OCI-M2 (cell line): ENCODE results near the gene CCT7.
A peak's percentile ranks its signal among the peaks of the same experiment; 100 is the strongest.

Experiments used
- DNase-seq: peaks from one replicate; lab custom pipeline; 2025; ENCODE audit not compliant: unreplicated experiment; lab: John Stamatoyannopoulos, UW

Gene CCT7

GRCh38 chr2:73225513-73226360 is 8.4 kb upstream of the CCT7 start:
- no peak for DNase-seq

GRCh38 chr2:73227086-73227485 is 7.0 kb upstream of the CCT7 start:
- no peak for DNase-seq

GRCh38 chr2:73228631-73229030 is 5.5 kb upstream of the CCT7 start:
- DNase-seq, result no peak

GRCh38 chr2:73232403-73233153 is 1.5 kb upstream of the CCT7 start:
- no peak for DNase-seq

GRCh38 chr2:73233154-73233931 is 765 bp upstream of the CCT7 start, which contains the start of gene PRADC1:
Gene PRADC1 (minus strand): TSS chr2:73233239. CDS start chr2:73233160, 79 bp downstream.
- DNase-seq, result peak; percentile 85

GRCh38 chr2:73235315-73236028 is 1.4 kb downstream of the CCT7 start:
- no peak for DNase-seq

GRCh38 chr2:73237168-73237567 is 3.1 kb downstream of the CCT7 start:
- no peak for DNase-seq

- DNase-seq, result no peak
These were observed 4.0 kb downstream of the CCT7 start for GRCh38 chr2:73238149-73238548.

- DNase-seq, result no peak
These were observed 4.9 kb downstream of the CCT7 start for GRCh38 chr2:73238976-73239375.

GRCh38 chr2:73239776-73240175 is 5.7 kb downstream of the CCT7 start:
- no peak for DNase-seq

- DNase-seq, result no peak
These were observed 9.9 kb downstream of the CCT7 start for GRCh38 chr2:73243884-73244570.

- DNase-seq, result no peak
These were observed 10.5 kb downstream of the CCT7 start for GRCh38 chr2:73244580-73244979.

- no peak for DNase-seq
These were observed 12.7 kb downstream of the CCT7 start for GRCh38 chr2:73246850-73247249.

GRCh38 chr2:73249636-73250035 is 15.5 kb downstream of the CCT7 start:
- no peak for DNase-seq

- DNase-seq, result no peak
These were observed 17.1 kb downstream of the CCT7 start for GRCh38 chr2:73250872-73251846.

- no peak for DNase-seq
These were observed 18.3 kb downstream of the CCT7 start for GRCh38 chr2:73252238-73253027.

GRCh38 chr2:73253400-73253799 is 19.3 kb downstream of the CCT7 start:
- DNase-seq, result no peak

- no peak for DNase-seq
These were observed 19.8 kb downstream of the CCT7 start for GRCh38 chr2:73253901-73254300.
